ENCODE data around the gene ALOXE3. TPM values are rescaled to one million over a fixed set of nuclear protein-coding genes. Genes with fewer than 3 reads are reported as not detected.
A peak's percentile ranks its signal among the peaks of the same experiment; 100 is the strongest.

ALOXE3 gene
- total and polyA plus RNA-seq, 2 of the 8 experiments (the other 6 are each of a cell fraction or from before 2014, with no cell fraction given) = 0.26 TPM; not detected in 1

DNA sequence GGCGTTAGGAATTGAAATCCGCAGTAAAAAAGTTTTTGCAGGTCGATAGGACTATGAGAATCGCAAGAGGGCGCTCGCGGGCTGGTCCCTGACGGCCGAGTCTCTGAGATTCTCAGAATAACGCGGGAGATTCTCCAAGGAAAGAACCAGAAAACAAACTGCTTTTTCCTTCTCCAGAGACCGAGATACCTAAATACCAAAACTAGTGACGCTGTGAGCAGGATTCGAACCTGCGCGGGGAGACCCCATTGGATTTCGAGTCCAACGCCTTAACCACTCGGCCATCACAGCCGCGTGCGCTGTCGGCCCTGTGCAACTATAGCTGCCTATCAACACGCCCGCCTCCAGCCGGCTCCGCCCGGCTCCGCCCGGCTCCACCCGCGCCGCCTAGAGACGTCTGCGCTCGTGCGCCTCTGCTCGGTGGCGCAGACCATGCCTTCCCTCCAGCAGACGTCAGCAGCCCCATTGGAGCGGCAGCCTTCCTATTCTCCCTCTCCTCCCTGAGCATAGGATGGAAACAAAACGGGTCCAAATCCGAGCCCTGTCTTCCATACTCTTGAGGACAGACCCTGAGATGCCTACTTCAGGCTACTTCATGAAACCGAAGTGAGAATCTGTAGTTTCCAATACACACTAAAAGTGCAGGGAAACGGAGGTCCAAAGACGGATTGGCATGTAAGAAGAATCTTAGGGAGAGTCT lies 20.5 kb upstream of the ALOXE3 start (continued):
- TF ChIP-seq, protein P1, sequence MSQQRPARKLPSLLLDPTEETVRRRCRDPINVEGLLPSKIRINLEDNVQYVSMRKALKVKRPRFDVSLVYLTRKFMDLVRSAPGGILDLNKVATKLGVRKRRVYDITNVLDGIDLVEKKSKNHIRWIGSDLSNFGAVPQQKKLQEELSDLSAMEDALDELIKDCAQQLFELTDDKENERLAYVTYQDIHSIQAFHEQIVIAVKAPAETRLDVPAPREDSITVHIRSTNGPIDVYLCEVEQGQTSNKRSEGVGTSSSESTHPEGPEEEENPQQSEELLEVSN (IDR thresholded peaks at IDR 0.05) = peak; percentile 82
- TF ChIP-seq MAFK (IDR thresholded peaks at IDR 0.05; ENCODE audit: low read depth, low read length) (no peak), TAF7 (optimal IDR thresholded peaks at IDR 0.05; ENCODE audit: borderline replicate concordance, low read depth, low read length) (peak; percentile 94), CBX5 (IDR thresholded peaks at IDR 0.05; ENCODE audit: low read depth, low read length) (no peak), SIRT6 (IDR thresholded peaks at IDR 0.05; ENCODE audit: low read length) (no peak), POU5F1 (IDR thresholded peaks at IDR 0.05; ENCODE audit: low read depth, low read length) (0 out of 2 replicates have a peak, but pooled peaks have one; percentile 7), GTF2F1 (IDR thresholded peaks at IDR 0.05; ENCODE audit: borderline replicate concordance, low read depth, low read length) (no peak), ZNF274 (IDR thresholded peaks at IDR 0.05; ENCODE audit: borderline replicate concordance, extremely low read depth, low read length) (no peak), CEBPB (IDR thresholded peaks at IDR 0.05; ENCODE audit: low read depth, low read length) (no peak), KDM5A (IDR thresholded peaks at IDR 0.05; ENCODE audit: low read length) (no peak), SUZ12 (IDR thresholded peaks at IDR 0.05; ENCODE audit: low read length) (no peak), BRCA1 (IDR thresholded peaks at IDR 0.05; ENCODE audit: low read depth, low read length) (peak; percentile 64), KDM4A (IDR thresholded peaks at IDR 0.05; ENCODE audit: low read depth, low read length, severe bottlenecking) (no peak), SP2 (IDR thresholded peaks at IDR 0.05; ENCODE audit: low read length) (no peak), RXRA (IDR thresholded peaks at IDR 0.05; ENCODE audit: insufficient read depth, low read depth, low read length) (no peak), PHF8 (conservative IDR thresholded peaks at IDR 0.05; ENCODE audit: low read depth, low read length) (peak; percentile 47; the same call in 1 of the 2 replicates), RFX5 (IDR thresholded peaks at IDR 0.05; ENCODE audit: borderline replicate concordance, low read depth, low read length) (no peak), RNF2 (IDR thresholded peaks at IDR 0.05; ENCODE audit: borderline replicate concordance, low read depth, low read length, missing control alignments, poor library complexity, severe bottlenecking) (no peak), BACH1 (IDR thresholded peaks at IDR 0.05; ENCODE audit: low read length) (no peak; the same call in 1 of the 2 replicates), SRF (IDR thresholded peaks at IDR 0.05; ENCODE audit: low read depth, low read length) (peak; percentile 24; the same call in 1 of the 2 replicates), CBX8 (IDR thresholded peaks at IDR 0.05; ENCODE audit: borderline replicate concordance, low read depth, low read length) (no peak), CREB1 (IDR thresholded peaks at IDR 0.05) (peak; percentile 90)
- TF ChIP-seq, protein P2, sequence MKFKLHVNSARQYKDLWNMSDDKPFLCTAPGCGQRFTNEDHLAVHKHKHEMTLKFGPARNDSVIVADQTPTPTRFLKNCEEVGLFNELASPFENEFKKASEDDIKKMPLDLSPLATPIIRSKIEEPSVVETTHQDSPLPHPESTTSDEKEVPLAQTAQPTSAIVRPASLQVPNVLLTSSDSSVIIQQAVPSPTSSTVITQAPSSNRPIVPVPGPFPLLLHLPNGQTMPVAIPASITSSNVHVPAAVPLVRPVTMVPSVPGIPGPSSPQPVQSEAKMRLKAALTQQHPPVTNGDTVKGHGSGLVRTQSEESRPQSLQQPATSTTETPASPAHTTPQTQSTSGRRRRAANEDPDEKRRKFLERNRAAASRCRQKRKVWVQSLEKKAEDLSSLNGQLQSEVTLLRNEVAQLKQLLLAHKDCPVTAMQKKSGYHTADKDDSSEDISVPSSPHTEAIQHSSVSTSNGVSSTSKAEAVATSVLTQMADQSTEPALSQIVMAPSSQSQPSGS (IDR thresholded peaks at IDR 0.05; ENCODE audit: low read length) = peak; percentile 91

Data from H1 (cell line).